Uterus (tissue), 4 donors: ENCODE data around the gene RELA. TPM values are rescaled to one million over a fixed set of nuclear protein-coding genes. Genes with fewer than 3 reads are reported as not detected.
"Not testable (repeated sequence)": the region's sequence is repeated elsewhere in the genome, so short reads cannot be mapped to it uniquely, and the experiment has no call there.

Experiments used
- DNase-seq, 2 donors: peaks; one replicate each; pipeline ENCODE4 v3.0.0-alpha.2; 2019 to 2020
- H3K27ac ChIP-seq, 2 donors: fragments of 200-600 bp; sonication (generic); 1 replicate in 1 of 2; 2 replicates in 1 of 2; pipeline ENCODE4 v1.5.1; 2016 to 2018
- H3K27me3 ChIP-seq, 2 donors: fragments of 200-600 bp; sonication (generic); one replicate each; pipeline ENCODE4 v1.5.1; 2018 to 2019; ENCODE audit warnings: control low read depth in 1 of 2
- H3K36me3 ChIP-seq, 2 donors: fragments of 200-600 bp; sonication (generic); one replicate each; pipeline ENCODE4 v1.5.1; 2019; ENCODE audit warnings: control low read depth in 1 of 2
- H3K4me1 ChIP-seq, 2 donors: fragments of 200-600 bp; sonication (generic); one replicate each; pipeline ENCODE4 v1.5.1; 2018 to 2019; ENCODE audit warnings: control low read depth in 1 of 2
- H3K4me3 ChIP-seq, 2 donors: fragments of 200-600 bp; sonication (generic); 1 replicate in 1 of 2; 2 replicates in 1 of 2; pipeline ENCODE4 v1.5.1; 2018 to 2019; ENCODE audit warnings: mild to moderate bottlenecking in 1 of 2
- H3K9me3 ChIP-seq, 2 donors: fragments of 200-600 bp; sonication (generic); one replicate each; pipeline ENCODE4 v1.5.1; 2019; ENCODE audit warnings: control low read depth in 1 of 2
- CTCF ChIP-seq, 4 experiments: fragments of 200-600 bp in 2 of 4; fragments of 450-650 bp in 2 of 4; sonication (generic) in 2 of 4; IDR thresholded peaks; one replicate each; pipeline ENCODE4 v1.5.1; 2016 to 2019; ENCODE audit warnings: antibody characterized with exemption in 4 of 4, mild to moderate bottlenecking in 2 of 4, moderate library complexity in 1 of 4
- POLR2A ChIP-seq, 2 donors: fragments of 450-650 bp; IDR thresholded peaks; one replicate each; pipeline ENCODE4 v1.6.1; 2016; ENCODE audit warnings: antibody characterized with exemption in 2 of 2, mild to moderate bottlenecking in 1 of 2, moderate library complexity in 1 of 2
- intact Hi-C: fragments of 100-400 bp; cut with DNase I; formaldehyde crosslinking; loops from one replicate; pipeline ENCODE4 v1.15.1; 2023; ENCODE audit warnings: low total_unique reads
- total RNA-seq, 4 donors: library from RNA; depleted of rRNA in 3 of 4; stranded (reverse); fragments of >200 nt in 3 of 4; gene quantifications; one replicate each; pipeline versions ENCODE4 v1.1.0 to v1.2.4, GENCODE V29; 2014 to 2023
- donor health status: DM: yes; HTN: yes; CAD: no.

The RELA gene
- total RNA-seq, 4 donors from 2014 or later, result 6.7 to 97.1 (median 36.5) TPM

DNA sequence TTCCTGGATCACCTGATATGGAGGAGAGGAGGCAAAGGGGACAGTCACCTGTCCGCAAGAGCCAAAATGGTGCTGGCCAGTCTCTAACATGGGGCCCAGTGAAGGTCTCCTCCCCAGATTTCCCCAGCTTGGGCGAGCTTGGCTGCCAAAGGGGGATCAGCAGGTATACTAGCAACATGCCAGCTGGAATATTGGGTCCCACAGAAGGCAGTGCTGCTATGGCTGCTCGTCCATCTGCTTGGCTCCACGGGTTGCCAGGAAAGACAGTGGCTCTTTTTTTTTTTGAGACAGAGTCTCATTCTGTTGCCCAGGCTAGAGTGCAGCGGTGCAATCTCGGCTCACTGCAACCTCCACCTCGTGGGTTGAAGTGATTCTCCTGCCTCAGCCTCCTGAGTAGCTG lies 36.6 kb upstream of the RELA start:
- Histone ChIP-seq H3K4me3 (no peak overlapping the region), H3K9me3 (no peaks in the 10 kb centered on the region), H3K27me3 (no peaks in the 10 kb centered on the region), H3K36me3 (no peaks in the 10 kb centered on the region), H3K27ac (no peak overlapping the region), H3K4me1 (no peaks in the 10 kb centered on the region)
- TF ChIP-seq POLR2A (IDR thresholded peaks at IDR 0.05) (no peak), CTCF (IDR thresholded peaks at IDR 0.05) (no peak)
- DNase-seq, result no peak
- intact Hi-C loops, result no loop called here

DNA sequence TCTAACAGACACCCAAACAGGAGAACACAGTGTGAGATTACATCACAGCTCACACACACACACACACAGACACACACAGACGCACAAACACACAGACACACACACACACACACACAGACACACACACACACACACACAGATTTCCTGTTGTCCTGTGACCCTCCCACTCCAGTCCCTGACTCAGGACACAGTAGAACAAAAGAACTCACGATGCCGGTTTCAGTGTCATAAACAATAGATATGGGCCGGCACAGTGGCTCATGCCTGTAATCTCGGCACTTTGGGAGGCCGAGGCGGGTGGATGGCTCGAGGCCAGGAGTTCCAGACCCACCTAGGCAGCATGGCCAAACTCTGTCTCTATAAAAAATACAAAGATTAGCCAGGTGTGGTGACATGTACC lies 35.5 kb upstream of the RELA start:
- H3K9me3 ChIP-seq, result no peaks in the 10 kb centered on the region
- no peak overlapping the region for H3K27ac ChIP-seq
- no peak for DNase-seq
- H3K4me1 ChIP-seq, result no peaks in the 10 kb centered on the region
- H3K4me3 ChIP-seq, result no peak overlapping the region
- no peaks in the 10 kb centered on the region for H3K27me3 ChIP-seq
- TF ChIP-seq POLR2A (IDR thresholded peaks at IDR 0.05), result no peak
- no peak for TF ChIP-seq CTCF (IDR thresholded peaks at IDR 0.05)
- intact Hi-C loops, result no loop called here
- no peaks in the 10 kb centered on the region for H3K36me3 ChIP-seq

DNA sequence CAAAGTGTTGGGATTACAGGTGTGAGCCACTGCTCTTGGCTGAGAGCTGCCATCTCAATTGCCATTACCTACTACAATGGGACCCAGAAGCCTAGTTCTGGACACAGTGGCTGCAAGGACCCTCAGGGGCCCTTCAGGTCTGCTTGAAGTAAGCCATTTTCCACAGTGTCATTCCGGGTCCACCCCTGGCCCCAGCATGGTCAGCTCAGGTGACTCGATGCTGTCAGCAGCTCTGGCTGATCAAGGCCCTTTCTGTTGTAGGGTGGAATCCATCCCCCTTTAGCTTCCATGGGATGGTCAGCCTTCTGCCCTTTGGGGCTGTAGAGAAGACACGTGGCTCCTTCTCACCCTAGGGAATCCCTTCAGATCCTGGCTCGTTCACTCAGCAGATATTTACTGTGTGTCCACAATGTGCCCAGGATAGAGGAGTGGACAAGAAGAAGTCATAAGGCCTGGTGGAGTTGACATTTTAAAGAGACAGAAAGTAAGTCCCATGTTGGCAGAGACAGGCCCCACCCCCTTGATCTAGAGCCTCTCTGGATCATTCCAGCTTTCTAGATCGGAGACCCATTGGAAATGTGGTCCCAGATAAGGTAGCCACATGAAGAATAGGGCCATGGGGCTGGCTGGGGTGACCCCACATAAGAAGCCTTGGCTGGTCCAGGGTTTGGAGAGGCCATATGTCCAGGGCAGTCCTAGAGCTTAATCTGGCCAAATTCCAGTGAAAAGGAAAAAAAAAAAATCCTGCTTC lies 34.3 kb upstream of the RELA start:
- H3K4me1 ChIP-seq, result no peaks in the 10 kb centered on the region
- DNase-seq, result no peak
- intact Hi-C loops, result no loop called here
- no peak for TF ChIP-seq CTCF (IDR thresholded peaks at IDR 0.05)
- TF ChIP-seq POLR2A (IDR thresholded peaks at IDR 0.05), result no peak
- no peaks in the 10 kb centered on the region for H3K27me3 ChIP-seq
- H3K27ac ChIP-seq, result no peak overlapping the region
- H3K4me3 ChIP-seq, result no peak overlapping the region
- no peaks in the 10 kb centered on the region for H3K36me3 ChIP-seq
- no peaks in the 10 kb centered on the region for H3K9me3 ChIP-seq

DNA sequence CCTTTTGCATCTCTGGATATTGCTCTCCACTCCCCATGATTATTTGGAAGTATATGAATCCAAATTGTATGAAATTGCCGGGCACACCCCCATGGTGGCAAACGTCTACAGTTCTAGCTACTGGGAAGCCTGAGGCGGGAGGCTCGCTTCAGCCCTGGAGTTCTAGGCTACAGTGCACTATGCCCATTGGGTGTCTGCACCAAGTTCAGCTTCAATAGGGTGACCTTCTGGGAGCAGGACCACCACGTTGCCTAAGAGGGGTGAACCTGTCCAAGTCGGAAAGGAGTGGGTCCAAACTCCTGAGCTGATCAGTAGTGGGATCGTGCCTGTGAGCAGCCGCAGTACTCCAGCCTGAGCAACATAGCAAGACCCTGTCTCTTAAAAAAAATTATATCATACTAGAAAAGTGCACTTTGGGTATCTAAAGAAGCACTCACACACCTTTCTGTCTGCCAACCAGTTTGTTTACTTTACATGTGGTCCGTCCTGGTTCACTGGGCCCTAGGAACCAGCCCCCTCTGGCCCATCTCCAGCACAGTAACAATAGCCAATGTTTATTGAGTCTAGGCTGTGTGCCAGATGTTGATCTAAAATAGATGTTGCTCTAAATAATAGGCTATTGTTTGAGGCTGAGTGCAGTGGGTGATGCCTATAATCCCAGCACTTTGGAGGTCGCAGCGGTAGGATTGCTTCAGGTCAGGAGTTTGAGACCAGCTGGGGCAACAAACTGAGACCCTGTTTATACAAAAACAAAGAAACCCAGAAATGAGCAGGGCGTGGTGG lies 32.9 kb upstream of the RELA start:
- Histone ChIP-seq H3K4me1 (no peaks in the 10 kb centered on the region), H3K9me3 (no peaks in the 10 kb centered on the region), H3K27me3 (no peaks in the 10 kb centered on the region), H3K27ac (no peak overlapping the region), H3K4me3 (no peak overlapping the region), H3K36me3 (no peaks in the 10 kb centered on the region)
- peak in 1 of 2 donors; percentile 37 for DNase-seq
- no peak for TF ChIP-seq POLR2A (IDR thresholded peaks at IDR 0.05)
- TF ChIP-seq CTCF (IDR thresholded peaks at IDR 0.05), result no peak
- intact Hi-C loops, result no loop called here

DNA sequence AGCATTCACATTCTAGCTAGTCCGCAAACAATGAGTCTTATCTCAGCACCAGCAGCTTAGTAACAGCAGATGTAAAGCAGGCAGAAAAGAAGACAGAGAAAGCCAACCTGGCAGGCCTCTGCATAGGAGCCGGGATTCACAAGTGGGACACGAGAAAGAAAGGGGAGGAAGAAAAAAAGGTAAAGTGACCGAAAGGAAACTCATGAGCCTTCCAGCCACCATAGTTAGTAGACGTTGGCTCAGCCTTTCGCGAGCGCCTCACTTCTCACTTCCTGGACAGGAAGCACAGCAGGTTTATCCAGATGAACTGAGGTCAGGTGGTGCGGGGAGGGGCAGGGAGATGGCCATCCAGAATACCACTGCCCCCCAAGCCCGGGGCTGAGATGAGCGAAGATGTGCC lies 29.7 kb upstream of the RELA start:
- no peak overlapping the region for H3K4me3 ChIP-seq
- no peaks in the 10 kb centered on the region for H3K27me3 ChIP-seq
- no peaks in the 10 kb centered on the region for H3K36me3 ChIP-seq
- TF ChIP-seq POLR2A (IDR thresholded peaks at IDR 0.05), result no peak
- intact Hi-C loops, result no loop called here
- DNase-seq, result no peak
- no peak overlapping the region for H3K27ac ChIP-seq
- no peaks in the 10 kb centered on the region for H3K4me1 ChIP-seq
- H3K9me3 ChIP-seq, result no peaks in the 10 kb centered on the region

GRCh38 chr11:65691847-65692246 lies 29.1 kb upstream of the RELA start:
- DNase-seq, H3K27ac ChIP-seq, H3K9me3 ChIP-seq, H3K36me3 ChIP-seq, H3K4me3 ChIP-seq, H3K4me1 ChIP-seq, H3K27me3 ChIP-seq, intact Hi-C loops: not testable (repeated sequence)
